Fibroblast of skin of left quadriceps (primary cell): ENCODE data around the gene ZNF341.

ENCODE experiments used
- DNase-seq, 2 experiments: peaks; one replicate each; pipeline ENCODE4 v3.0.0-alpha.2; 2013; ENCODE audit warnings: low read depth in 2 of 2

Gene ZNF341

DNA sequence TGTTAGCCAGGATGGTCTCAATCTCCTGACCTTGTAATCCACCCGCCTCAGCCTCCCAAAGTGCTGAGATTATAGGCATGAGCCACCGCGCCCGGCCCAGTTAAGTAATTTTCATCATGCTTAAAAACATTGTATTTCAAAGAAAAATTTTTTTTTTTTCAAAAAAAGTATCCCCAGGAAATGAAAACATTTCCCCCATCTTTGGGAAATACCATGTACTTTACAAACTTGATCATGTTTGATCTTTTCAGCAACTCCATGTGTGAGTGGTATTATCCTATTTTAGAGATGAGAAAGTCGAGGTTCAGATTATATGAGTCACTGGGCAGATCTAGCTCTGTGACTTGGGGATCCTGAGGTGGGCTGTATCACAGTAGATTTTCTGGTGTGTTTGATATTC lies 91.2 kb downstream of the ZNF341 start:
- no peak for DNase-seq

- DNase-seq, result no peak
Observed at GRCh38 chr20:33824852-33825251, 93.1 kb downstream of the ZNF341 start.

DNA sequence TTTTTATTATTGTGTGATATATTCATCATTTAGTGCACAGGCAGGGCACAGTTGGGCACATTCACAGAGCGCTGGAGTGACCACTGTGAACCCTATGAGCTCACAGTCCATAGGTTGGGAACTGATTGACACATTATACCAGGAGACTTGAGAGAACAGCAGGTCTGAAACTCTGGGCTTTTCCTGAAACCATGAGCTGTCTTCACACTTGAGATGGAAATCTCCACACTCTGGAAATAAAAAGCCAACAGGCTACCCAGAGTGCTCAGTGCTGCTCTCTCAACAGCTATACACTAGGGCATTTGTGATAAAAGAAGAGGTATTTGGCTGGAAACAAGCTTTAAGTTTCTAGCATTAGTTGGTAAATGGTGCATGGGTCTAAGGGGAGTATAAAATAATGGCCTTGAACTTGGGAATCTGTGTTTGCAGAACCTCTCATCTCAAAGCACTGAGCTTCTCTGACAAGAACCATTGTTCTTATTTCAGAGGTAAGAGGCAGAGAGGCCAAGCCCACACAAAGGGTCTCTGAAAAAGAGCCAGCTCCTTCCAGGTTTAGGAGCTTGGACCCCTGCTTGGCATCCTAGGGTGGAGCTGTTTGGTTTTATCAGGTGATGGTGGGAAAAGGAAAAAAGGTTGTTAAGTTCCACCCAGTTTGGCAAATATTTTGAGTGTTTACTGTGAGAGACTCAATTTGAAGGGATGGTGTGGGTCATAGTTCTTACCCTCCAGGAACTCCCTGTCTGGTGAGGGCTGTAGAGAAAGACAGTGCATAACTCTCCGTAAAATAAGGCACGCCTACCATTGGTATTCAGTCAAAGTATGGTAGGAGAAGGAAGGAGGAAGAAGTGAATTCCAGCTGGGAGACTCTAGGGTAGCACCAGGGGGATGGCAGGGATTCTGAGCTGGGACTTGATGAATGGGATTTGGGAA lies 93.8 kb downstream of the ZNF341 start:
- DNase-seq, result no peak

GRCh38 chr20:33826270-33826897 lies 94.6 kb downstream of the ZNF341 start:
- DNase-seq, result no peak

DNA sequence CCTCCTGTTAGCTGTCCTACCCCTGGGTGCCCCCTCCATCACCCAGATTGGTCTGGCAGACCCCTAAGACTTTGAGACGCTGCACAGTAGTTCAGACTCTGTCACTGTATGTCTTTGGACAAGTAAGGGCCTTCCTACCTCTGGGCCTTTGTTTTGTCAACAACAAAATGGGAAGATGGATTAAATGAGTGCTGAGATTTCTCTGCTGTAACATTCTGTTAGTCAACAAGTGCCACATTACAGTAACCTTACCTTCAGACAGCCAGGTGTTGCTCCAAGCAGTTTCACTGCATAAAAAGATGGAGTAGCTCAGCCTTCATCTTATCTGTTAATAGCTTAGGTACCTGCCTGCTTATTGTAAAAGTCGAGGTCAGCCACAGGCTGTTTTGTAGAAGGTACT lies 95.3 kb downstream of the ZNF341 start:
- DNase-seq, result no peak

GRCh38 chr20:33827634-33828325 lies 96.0 kb downstream of the ZNF341 start:
- DNase-seq, result no peak

- no peak for DNase-seq
Observed at GRCh38 chr20:33828326-33828844, 96.6 kb downstream of the ZNF341 start.

DNA sequence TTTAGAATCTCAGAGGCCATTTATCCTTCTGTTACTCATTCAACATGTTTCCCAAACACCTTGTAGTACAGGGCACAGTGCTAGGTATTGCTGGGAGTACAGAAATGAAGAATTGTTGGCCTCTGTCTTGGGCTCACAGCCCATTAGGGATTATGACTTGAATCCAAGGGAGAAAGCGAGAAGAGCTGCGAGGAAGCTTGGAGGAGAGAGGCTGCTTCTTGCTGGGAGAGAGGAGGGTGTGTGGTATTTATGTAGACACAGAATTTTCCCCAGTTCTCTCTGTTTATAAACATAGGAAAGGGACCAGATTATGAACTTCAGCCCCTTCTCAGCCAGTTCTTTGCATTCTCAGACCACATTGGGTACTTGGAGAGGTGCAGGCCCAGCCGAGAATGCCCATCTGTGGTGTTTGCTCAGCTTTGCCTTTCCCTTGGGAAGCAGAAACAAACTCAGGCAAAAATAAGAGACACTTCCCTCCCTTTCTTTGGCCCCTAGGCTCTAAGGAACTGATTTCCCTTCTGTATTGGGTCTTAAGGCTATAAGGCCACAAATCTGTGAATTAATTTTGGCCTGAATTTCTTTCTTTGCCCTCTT lies 97.3 kb downstream of the ZNF341 start:
- DNase-seq, result no peak

- no peak for DNase-seq
Observed at GRCh38 chr20:33829636-33830035, 97.8 kb downstream of the ZNF341 start.

DNA sequence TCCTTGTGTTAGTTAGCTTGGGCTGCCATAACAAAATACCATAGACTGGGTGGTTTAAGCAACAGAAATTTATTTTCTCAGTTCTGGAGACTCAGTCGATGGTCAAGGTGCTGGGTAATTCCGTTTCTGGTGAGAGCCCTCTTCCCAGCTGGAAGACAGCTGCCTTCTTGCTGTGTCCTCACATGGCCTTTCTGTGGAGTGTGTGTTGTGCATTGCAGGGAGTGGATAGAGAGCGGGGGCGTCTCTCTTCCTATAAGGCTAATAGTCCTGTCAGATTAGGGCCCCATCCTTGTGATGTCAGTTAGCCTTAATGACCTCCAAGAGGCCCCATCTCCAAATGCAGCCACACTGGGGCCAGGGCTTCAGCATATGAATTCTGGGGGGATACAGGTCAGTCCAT lies 98.6 kb downstream of the ZNF341 start:
- peak in 1 of 2 experiments; percentile 9 for DNase-seq

- DNase-seq, result peak in 1 of 2 experiments; percentile 16
Observed at GRCh38 chr20:33832103-33832804, 100.5 kb downstream of the ZNF341 start.

DNA sequence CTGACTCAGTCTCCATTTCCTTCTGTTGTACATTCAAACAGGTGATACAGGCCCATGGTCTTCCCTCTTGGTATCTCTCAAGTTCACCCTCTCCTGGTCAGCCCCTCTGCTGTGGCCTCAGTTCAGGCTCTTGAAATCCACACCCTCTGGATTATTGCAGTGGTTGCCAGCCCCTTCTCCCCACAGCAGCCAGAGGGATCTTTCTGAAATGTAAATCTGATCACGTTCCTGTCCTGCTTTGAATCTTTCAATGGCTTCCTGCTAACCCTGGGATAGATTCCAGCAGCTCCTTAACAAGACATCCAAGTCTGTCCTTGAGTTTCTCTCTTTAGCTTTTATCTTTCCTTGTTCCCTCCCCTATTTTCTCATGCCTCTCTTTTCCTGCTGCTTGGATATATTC lies 101.5 kb downstream of the ZNF341 start:
- no peak for DNase-seq

DNA sequence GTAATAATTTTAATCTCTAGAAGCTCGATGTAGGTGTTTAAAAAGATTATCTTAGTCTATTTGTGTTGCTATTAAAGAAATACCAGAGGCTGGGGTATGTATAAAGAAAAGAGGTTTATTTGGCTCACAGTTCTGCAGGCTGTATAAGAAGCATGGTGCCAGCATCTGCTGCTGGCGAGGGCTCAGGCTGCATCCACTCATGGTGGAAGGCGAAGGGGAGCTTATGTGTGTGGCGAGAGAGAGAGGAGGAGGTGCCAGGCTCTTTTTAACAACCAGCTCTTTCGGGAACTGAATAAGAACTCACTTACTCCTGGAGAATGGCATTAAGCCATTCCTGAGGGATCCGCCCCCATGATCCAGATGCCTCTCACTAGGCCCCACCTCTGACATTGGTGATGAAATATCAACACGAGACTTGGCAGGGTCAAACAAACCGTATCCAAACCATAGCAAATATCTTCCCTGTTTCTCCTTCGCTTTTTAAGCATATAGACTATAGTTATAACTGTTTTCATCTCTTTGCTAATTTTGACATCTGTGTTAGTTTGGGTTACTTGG lies 103.9 kb downstream of the ZNF341 start:
- DNase-seq, result no peak

GRCh38 chr20:33836277-33836676 lies 104.5 kb downstream of the ZNF341 start:
- DNase-seq, result no peak

GRCh38 chr20:33837096-33837830 lies 105.5 kb downstream of the ZNF341 start:
- DNase-seq, result no peak

DNA sequence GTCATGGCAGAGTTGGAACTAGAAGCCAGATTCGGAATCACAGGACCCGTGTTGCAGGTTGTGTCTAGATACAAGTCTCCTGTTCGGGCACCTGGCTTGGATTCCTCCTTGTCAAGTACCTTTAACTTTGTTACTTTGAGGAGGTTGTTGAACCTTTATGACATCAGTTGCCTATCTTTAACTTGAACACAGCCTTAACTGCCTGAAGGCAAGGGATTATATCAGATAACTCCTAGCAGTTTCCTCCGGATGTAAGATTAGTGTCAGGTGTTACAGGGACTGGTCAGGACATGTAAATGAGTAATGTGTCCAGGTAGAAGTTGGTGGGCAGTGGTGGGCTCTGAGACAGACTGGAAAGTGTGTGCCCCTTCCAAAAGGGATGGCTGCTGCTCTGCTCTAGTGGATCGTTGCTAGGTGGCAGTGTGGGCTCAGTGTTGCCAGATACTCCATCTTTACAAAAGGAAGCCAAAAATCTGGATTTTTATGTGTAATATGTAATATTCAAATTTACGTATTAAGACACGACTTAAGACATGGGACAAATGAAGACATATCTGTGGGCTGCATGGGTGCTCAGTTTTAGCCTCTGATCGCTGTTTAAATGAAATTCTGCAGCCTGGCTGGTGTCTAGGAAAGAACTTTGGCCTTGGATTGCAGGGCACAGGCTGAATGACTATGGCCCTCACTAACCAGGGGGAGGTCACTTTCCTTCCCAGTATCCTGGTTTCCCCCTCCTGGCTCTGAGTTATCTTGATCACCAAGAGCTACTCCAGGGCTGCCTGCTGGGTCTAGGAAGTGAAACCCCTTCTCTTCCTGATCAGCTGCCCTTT lies 106.5 kb downstream of the ZNF341 start:
- no peak for DNase-seq

DNA sequence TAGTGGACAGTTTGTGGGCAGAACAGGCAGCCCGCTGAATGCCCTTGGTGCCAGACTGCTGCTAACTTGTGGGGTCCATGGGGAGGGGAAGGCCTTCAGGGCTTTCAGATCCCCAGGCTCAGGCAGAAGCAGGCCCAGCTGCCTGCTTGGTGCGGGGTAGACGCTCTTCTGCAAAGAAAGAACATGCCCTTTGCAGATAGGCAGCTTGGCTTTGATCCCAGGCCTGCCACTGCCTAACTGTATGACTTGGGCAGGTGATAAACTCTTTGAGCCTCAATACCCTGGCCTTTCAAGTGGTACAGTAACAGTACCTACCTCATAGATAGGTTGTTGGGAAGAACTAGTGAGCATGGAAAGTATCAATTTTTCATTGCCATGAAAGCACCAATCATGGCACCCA lies 107.8 kb downstream of the ZNF341 start:
- no peak for DNase-seq

- no peak for DNase-seq
Observed at GRCh38 chr20:33840160-33840559, 108.4 kb downstream of the ZNF341 start.

DNA sequence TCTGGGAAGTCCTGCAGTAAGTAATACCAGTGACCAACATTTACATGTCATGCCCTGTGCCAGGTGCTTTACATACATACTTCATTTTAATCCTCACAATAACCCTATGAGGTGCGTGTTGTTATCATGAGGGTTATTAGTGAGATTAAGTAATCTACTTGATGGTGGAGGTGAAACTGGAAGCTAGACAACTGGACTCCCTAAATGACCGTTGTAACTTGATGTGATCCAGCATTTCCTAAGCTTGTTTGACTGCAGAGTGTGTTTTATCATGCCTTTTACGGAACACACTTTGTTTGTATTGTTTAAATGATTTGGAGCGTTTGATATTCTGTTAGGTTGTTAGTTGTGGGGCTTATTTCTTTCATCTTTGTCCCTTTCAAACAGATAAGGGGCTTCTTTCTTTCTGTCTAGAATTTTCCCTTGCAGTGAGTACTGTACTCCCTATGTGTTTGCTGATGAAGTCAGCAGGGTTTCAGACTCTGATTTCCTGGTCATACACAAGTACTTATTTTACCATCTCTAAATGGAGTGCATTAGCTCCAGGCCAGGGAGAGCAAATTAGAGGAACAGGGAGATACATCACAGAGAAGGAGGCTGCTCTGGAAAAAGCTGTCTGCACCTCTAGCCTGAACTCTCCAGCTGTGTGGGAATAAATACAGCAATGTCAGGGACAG lies 109.1 kb downstream of the ZNF341 start:
- DNase-seq, result no peak
